ENCODE results near the gene DHX35.

DNA sequence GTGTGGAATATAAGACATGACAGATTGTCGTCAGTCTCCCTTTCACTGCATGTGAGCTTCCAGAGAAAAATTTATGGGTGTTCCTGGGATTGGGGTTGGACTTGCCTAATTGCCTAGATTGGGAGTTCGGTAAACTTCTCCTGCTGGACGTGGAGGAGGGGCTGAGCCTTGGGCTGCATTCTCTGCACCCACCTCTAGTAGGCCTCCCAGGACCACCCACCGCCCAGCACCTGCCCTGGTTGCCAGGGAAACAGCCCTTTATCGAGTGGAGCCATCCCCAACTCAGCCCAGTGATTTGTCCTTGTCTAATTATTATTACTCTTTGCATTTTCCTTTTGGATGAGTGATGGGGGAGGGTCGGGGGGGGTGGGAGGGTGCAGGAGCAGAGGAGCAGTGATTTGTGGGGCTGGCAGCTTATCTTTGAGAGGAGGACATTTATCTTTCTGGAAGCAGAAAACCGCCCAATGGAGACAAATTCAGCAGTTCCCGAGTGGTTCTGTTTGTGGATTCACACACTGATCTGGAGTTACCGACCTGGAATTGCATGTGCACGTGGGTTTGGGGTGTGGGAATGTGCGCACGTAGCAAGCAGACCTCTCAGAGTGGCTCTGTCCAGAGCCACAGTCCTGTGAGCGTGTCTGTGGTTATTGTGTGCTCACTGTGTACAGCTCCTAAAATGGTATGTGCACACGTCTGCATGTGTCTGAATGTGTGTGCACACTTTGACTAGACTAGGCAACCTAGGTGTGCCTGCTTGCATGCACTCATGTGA is 104.5 kb downstream of the DHX35 start:
- TF ChIP-seq EZH2 (IDR thresholded peaks at IDR 0.05; ENCODE audit: low read depth, low read length, severe bottlenecking): no peak
- no peak for TF ChIP-seq CTBP2 (IDR thresholded peaks at IDR 0.05; ENCODE audit: borderline replicate concordance, insufficient read depth, insufficient read length, low read length)
- TF ChIP-seq SUZ12 (IDR thresholded peaks at IDR 0.05; ENCODE audit: low read length): no peak
- TF ChIP-seq, protein P1, sequence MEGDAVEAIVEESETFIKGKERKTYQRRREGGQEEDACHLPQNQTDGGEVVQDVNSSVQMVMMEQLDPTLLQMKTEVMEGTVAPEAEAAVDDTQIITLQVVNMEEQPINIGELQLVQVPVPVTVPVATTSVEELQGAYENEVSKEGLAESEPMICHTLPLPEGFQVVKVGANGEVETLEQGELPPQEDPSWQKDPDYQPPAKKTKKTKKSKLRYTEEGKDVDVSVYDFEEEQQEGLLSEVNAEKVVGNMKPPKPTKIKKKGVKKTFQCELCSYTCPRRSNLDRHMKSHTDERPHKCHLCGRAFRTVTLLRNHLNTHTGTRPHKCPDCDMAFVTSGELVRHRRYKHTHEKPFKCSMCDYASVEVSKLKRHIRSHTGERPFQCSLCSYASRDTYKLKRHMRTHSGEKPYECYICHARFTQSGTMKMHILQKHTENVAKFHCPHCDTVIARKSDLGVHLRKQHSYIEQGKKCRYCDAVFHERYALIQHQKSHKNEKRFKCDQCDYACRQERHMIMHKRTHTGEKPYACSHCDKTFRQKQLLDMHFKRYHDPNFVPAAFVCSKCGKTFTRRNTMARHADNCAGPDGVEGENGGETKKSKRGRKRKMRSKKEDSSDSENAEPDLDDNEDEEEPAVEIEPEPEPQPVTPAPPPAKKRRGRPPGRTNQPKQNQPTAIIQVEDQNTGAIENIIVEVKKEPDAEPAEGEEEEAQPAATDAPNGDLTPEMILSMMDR (IDR thresholded peaks at IDR 0.05; ENCODE audit: control extremely low read depth in 1 of 3, insufficient read depth in 1 of 3, low read depth in 1 of 3, low read length in 3 of 3): peak; percentile 74 to 91 (median 85)
- TF ChIP-seq RFX5 (IDR thresholded peaks at IDR 0.05; ENCODE audit: borderline replicate concordance, low read depth, low read length): no peak
- TF ChIP-seq EGR1 (IDR thresholded peaks at IDR 0.05; ENCODE audit: borderline replicate concordance, low read depth, low read length): no peak
- no peak for TF ChIP-seq CHD1 (IDR thresholded peaks at IDR 0.05; ENCODE audit: low read depth, low read length)
- TF ChIP-seq TAF7 (optimal IDR thresholded peaks at IDR 0.05; ENCODE audit: borderline replicate concordance, low read depth, low read length): no peak
- TF ChIP-seq SP1 (IDR thresholded peaks at IDR 0.05; ENCODE audit: low read depth, low read length): no peak
- TF ChIP-seq EP300 (IDR thresholded peaks at IDR 0.05; ENCODE audit: borderline replicate concordance in 1 of 2, low read depth in 2 of 2, low read length in 2 of 2): no peak
- no peak for TF ChIP-seq CHD2 (IDR thresholded peaks at IDR 0.05; ENCODE audit: low read length)
- no peak for TF ChIP-seq MAFK (IDR thresholded peaks at IDR 0.05; ENCODE audit: low read depth, low read length)
- no peak for TF ChIP-seq POLR2A (IDR thresholded peaks at IDR 0.05; ENCODE audit: control extremely low read depth in 1 of 2, low read depth in 2 of 2, low read length in 2 of 2)
- no peak for TF ChIP-seq JUN (IDR thresholded peaks at IDR 0.05; ENCODE audit: low read depth, low read length)
